K562 (cell line): Measurements from ENCODE around the gene GABPB1. TPM values are rescaled to one million over a fixed set of nuclear protein-coding genes. Genes with fewer than 3 reads are reported as not detected.

ENCODE experiments used
- ATAC-seq: fragments of 200-7000 bp; cut with Tn5 transposase; 3 replicates; pipeline ENCODE4 v1.9.1; 2020; ENCODE audit warnings: moderate library complexity
- BruUV-seq: library from RNA; stranded (reverse); fragments of 400-500 nt; replicated peaks from 2 replicates; lab custom pipeline; 2021; lab: Mats Ljungman, UMichigan
- CTCF ChIA-PET: fragments of 300-600 bp; formaldehyde crosslinking; extraction: SDS; loops from one replicate; lab custom pipeline; 2021; ENCODE audit warnings: low intra/inter-chr PET ratio; lab: Yijun Ruan, JAX
- POLR2A ChIA-PET: fragments of 300-600, 350-650 bp; sonication (Branson Sonifier 250); formaldehyde crosslinking; extraction: SDS; loops from one replicate; lab custom pipeline; 2021; ENCODE audit warnings: antibody characterized with exemption, inconsistent platforms; lab: Yijun Ruan, JAX
- DNase-seq, 4 experiments: peaks; one replicate each; pipeline versions ENCODE4 v3.0.0 to v3.0.0-alpha.2; 2011 to 2018; ENCODE audit warnings: low spot score in 3 of 4, mixed read lengths in 3 of 4; ENCODE audit errors: extremely low read depth in 1 of 4
- FAIRE-seq: peaks from 2 replicates; lab custom pipeline; 2011; peaks lifted over from hg19 to GRCh38; lab: Jason Lieb, UNC
- H2AFZ ChIP-seq: 2 replicates; pipeline ENCODE4 v1.6.0; 2011; ENCODE audit warnings: low read depth, low read length, control low read depth, inconsistent platforms
- H3K27ac ChIP-seq: fragments of 200-600 bp; 3 replicates; pipeline ENCODE4 v1.8.0; 2011; ENCODE audit warnings: low read depth, mild to moderate bottlenecking, control low read depth, inconsistent platforms, low read length, moderate library complexity, mixed read lengths; ENCODE audit errors: extremely low read depth
- H3K27me3 ChIP-seq, 2 experiments: fragments of 300-600 bp in 1 of 2; 2 replicates in 1 of 2; 3 replicates in 1 of 2; pipeline versions ENCODE4 v1.6.0 to v1.8.0; 2011; ENCODE audit warnings: inconsistent platforms in 2 of 2, low read length in 2 of 2, mild to moderate bottlenecking in 1 of 2, mixed read lengths in 1 of 2, moderate library complexity in 1 of 2; ENCODE audit not compliant: control insufficient read depth in 2 of 2, insufficient read depth in 2 of 2
- H3K36me3 ChIP-seq: fragments of 300-600 bp; 3 replicates; pipeline ENCODE4 v1.8.0; 2011; ENCODE audit warnings: mild to moderate bottlenecking, low read length, inconsistent platforms; ENCODE audit not compliant: control insufficient read depth, insufficient read depth
- H3K4me1 ChIP-seq, 2 experiments: fragments of 200-600 bp in 1 of 2; replicated peaks in 1 of 2; 2 replicates in 1 of 2; 3 replicates in 1 of 2; pipeline versions ENCODE4 v1.5.1 to v1.8.0; 2011; ENCODE audit warnings: inconsistent platforms in 2 of 2, low read length in 2 of 2, mild to moderate bottlenecking in 1 of 2, mixed read lengths in 1 of 2, moderate library complexity in 1 of 2; ENCODE audit not compliant: control insufficient read depth in 2 of 2, insufficient read depth in 2 of 2
- H3K4me2 ChIP-seq: 2 replicates; pipeline ENCODE4 v1.6.1; 2011; ENCODE audit warnings: low read length, control low read depth, inconsistent platforms, mixed read lengths; ENCODE audit not compliant: insufficient read depth
- H3K4me3 ChIP-seq: fragments of 200-600 bp; sonication (generic), shearing (Covaris generic); 2 replicates; pipeline ENCODE4 v1.5.1; 2016; ENCODE audit warnings: control low read depth, inconsistent platforms
- H3K79me2 ChIP-seq: fragments of 200-600 bp; 3 replicates; pipeline ENCODE4 v1.8.0; 2011; ENCODE audit warnings: low read length, inconsistent platforms; ENCODE audit not compliant: control insufficient read depth, insufficient read depth
- H3K9ac ChIP-seq, 2 experiments: 2 replicates each; pipeline versions ENCODE4 v1.6.0 to v1.6.1; 2011; ENCODE audit warnings: low read depth in 2 of 2, low read length in 2 of 2, control low read depth in 1 of 2, inconsistent platforms in 1 of 2, mild to moderate bottlenecking in 1 of 2, mixed read lengths in 1 of 2; ENCODE audit not compliant: insufficient read depth in 1 of 2
- H3K9me1 ChIP-seq: one replicate; pipeline ENCODE4 v1.6.0; 2011; ENCODE audit warnings: inconsistent platforms, mild to moderate bottlenecking, low read length, moderate library complexity; ENCODE audit not compliant: control insufficient read depth, insufficient read depth
- H3K9me3 ChIP-seq: replicated peaks from 2 replicates; pipeline ENCODE4 v1.5.1; 2011; ENCODE audit warnings: low read depth, low read length, inconsistent platforms; ENCODE audit not compliant: control insufficient read depth, insufficient read depth
- H4K20me1 ChIP-seq: replicated peaks from 2 replicates; pipeline ENCODE4 v1.6.1; 2011; ENCODE audit warnings: low read length, inconsistent platforms, mixed read lengths; ENCODE audit not compliant: control insufficient read depth, insufficient read depth
- MEIS2 ChIP-seq: fragments of 450-650 bp; IDR thresholded peaks from 2 replicates; pipeline ENCODE4 v1.6.1; 2014; ENCODE audit warnings: mild to moderate bottlenecking; ENCODE audit not compliant: partially characterized antibody
- MYC ChIP-seq, 2 experiments: fragments of 250-450 bp in 1 of 2; sonication (Bioruptor Pico) in 1 of 2; IDR thresholded peaks; 2 replicates each; pipeline versions ENCODE4 v1.5.1 to v1.6.1; 2012 to 2021; ENCODE audit warnings: low read depth in 2 of 2, borderline replicate concordance in 1 of 2, improper control_type of control experiment in 1 of 2, low read length in 1 of 2, mild to moderate bottlenecking in 1 of 2, moderate library complexity in 1 of 2
- PRPF4 ChIP-seq: fragments of 200-400 bp; formaldehyde crosslinking; IDR thresholded peaks from one replicate; pipeline ENCODE4 v1.6.1; 2017; ENCODE audit warnings: low read length, low read depth, mild to moderate bottlenecking; ENCODE audit not compliant: insufficient read depth, poor library complexity, severe bottlenecking
- RAD21 ChIP-seq, 2 experiments: fragments of 250-450 bp in 1 of 2; fragments of 450-650 bp in 1 of 2; sonication (Bioruptor Pico) in 1 of 2; formaldehyde crosslinking in 1 of 2; IDR thresholded peaks in 1 of 2; conservative IDR thresholded peaks in 1 of 2; 2 replicates each; pipeline versions ENCODE4 v1.4.0 to v1.8.0; 2020 to 2022; ENCODE audit warnings: mild to moderate bottlenecking in 2 of 2, moderate library complexity in 1 of 2
- ZNF79 ChIP-seq: fragments of 250-450 bp; sonication (Bioruptor Pico); IDR thresholded peaks from 2 replicates; pipeline ENCODE4 v1.4.0; 2020; ENCODE audit warnings: low read depth, mild to moderate bottlenecking, moderate library complexity
- WGBS: fragments of 100-300 bp; shearing (Covaris generic); methylation state at CpG from one replicate; pipeline ENCODE4 v1.1.6; 2016; ENCODE audit warnings: low coverage, mixed read lengths; ENCODE audit not compliant: insufficient coverage; ENCODE audit errors: missing lambda C conversion rate; 5-methylcytosine and 5-hydroxymethylcytosine counted together
- in situ Hi-C: fragments of 300-500 bp; cut with MboI; formaldehyde crosslinking; loops from 4 replicates; pipeline ENCODE4 v1.15.0; 2018; ENCODE audit warnings: inconsistent platforms, mixed read lengths
- intact Hi-C: fragments of 100-400 bp; cut with micrococcal nuclease; formaldehyde crosslinking; loops from 2 replicates; pipeline ENCODE4 v1.14.2; 2022
- polyA plus RNA-seq, 8 experiments: library from polyadenylated mRNA; depleted of rRNA in 4 of 8; stranded (reverse) in 5 of 8; unstranded in 3 of 8; fragments of >200 nt; fragmentation: Nextera tagmentation in 2 of 8; fragmentation: Illumina TruSeq in 1 of 8; extraction: Ambion mirVana in 2 of 8; extraction: Trizol in 1 of 8; gene quantifications; 2 replicates each; pipeline versions ENCODE4 v1.2.1 to v1.2.3, GENCODE V29; 2011 to 2014; ENCODE audit warnings: inconsistent platforms in 1 of 8, missing spikeins in 1 of 8
- total RNA-seq, 7 experiments: library from RNA; depleted of rRNA in 6 of 7; stranded (reverse); fragments of >200 nt in 6 of 7; fragmentation: Illumina TruSeq in 2 of 7; extraction: Trizol in 2 of 7; gene quantifications; 2 replicates each; pipeline versions ENCODE4 v1.2.1 to v1.2.3, GENCODE V29; 2011 to 2021; ENCODE audit warnings: low replicate concordance in 1 of 7
- TF ChIP-seq, protein P1 (sequence below), 3 experiments: IDR thresholded peaks in 2 of 3; conservative IDR thresholded peaks in 1 of 3; 2 replicates each; pipeline ENCODE4 v1.5.1; 2011 to 2012; ENCODE audit warnings: low read length in 3 of 3, mild to moderate bottlenecking in 3 of 3, control low read depth in 2 of 3, improper control_type of control experiment in 1 of 3, inconsistent platforms in 1 of 3, low read depth in 1 of 3, mixed read lengths in 1 of 3, moderate library complexity in 1 of 3; ENCODE audit not compliant: insufficient read depth in 2 of 3
- TF ChIP-seq, protein P2 (sequence below), 2 experiments: IDR thresholded peaks in 1 of 2; conservative IDR thresholded peaks in 1 of 2; 2 replicates each; pipeline ENCODE4 v1.6.1; 2016; ENCODE audit warnings: low read depth in 2 of 2, mild to moderate bottlenecking in 1 of 2, missing compliant biosample characterization in 1 of 2, missing genetic modification characterization in 1 of 2, moderate library complexity in 1 of 2
- TF ChIP-seq, protein P3 (sequence below): fragments of 200-800 bp; sonication (Bioruptor generic); IDR thresholded peaks from 2 replicates; pipeline ENCODE4 v1.6.1; 2017; ENCODE audit warnings: missing genetic modification characterization, missing compliant biosample characterization
- TF ChIP-seq, protein P4 (sequence below): fragments of 450-650 bp; formaldehyde crosslinking; IDR thresholded peaks from 2 replicates; pipeline ENCODE4 v1.4.0; 2020; ENCODE audit warnings: mild to moderate bottlenecking, moderate library complexity

The GABPB1 gene
- total and polyA plus RNA-seq, 9 of the 15 experiments (the other 6 are each of a cell fraction or from before 2014, with no cell fraction given) = 11.8 to 42.3 (median 33.2) TPM

DNA sequence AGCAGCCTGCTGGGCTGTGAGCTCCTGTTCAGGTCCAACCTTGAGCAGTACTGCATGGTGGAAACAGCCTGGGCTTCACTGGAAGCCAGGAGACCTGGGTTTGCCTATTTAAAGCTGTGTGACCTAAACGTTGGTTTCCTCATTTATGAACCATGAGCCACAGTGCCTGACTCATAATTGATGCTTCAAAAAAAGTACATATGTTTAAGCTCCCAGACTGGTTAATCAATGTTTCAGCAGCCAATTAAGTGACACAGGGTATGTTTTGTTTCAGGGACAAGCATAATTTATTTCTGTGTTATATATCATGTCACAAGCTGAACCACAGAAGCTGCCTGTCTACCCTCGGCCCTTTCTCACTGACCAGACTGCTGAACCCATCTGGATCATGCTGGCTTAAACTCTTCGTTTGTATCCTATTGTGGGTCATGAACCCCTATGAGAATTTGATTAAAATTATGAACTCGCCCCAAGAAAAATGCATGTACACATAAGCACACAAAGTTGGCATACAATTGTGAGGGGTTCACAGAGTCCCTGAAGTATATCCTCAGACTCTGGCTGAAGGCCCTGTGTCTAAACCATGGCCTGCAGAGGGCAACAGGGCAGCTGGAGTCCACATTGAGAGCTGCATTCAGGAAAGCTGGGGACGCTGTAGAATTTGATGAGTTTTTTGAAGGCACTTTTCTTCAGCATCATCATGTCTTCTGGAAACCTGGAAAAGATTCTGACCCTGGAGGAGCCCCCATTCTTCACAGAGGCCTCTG, 113.1 kb downstream of the GABPB1 start:
- H3K4me2 ChIP-seq = no peak overlapping the region
- H3K79me2 ChIP-seq = no peaks in the 10 kb centered on the region
- DNase-seq (peak in 1 of 4 experiments; percentile 31), FAIRE-seq (no peak)
- H3K36me3 ChIP-seq = no peaks in the 10 kb centered on the region
- POLR2A ChIA-PET = interaction anchor here (0.5 to 2.2 kb wide), 7 partner anchors 10 to 1345 kb away, joined by 3 to 6 read pairs (median 3); partner anchors contain the start of gene SLC27A2
- in situ Hi-C loops = no loop called here
- CTCF ChIA-PET = interaction anchor here (1.6 kb wide), 1 partner anchor 75 kb away, joined by 3 read pairs; no protein-coding TSS in a partner anchor
- peaks cover 7 to 10% of the 10 kb centered on the region in 2 experiments; a peak in 3 of 5 replicates for H3K4me1 ChIP-seq
- no peaks in the 10 kb centered on the region for H3K9me3 ChIP-seq
- H4K20me1 ChIP-seq = no peaks in the 10 kb centered on the region
- no peak overlapping the region for H3K4me3 ChIP-seq
- H3K9ac ChIP-seq = no peak overlapping the region
- 43% methylated on average over 5 of the region's 5 CpGs for WGBS
- H3K27me3 ChIP-seq = no peaks in the 10 kb centered on the region
- TF ChIP-seq, protein P1, sequence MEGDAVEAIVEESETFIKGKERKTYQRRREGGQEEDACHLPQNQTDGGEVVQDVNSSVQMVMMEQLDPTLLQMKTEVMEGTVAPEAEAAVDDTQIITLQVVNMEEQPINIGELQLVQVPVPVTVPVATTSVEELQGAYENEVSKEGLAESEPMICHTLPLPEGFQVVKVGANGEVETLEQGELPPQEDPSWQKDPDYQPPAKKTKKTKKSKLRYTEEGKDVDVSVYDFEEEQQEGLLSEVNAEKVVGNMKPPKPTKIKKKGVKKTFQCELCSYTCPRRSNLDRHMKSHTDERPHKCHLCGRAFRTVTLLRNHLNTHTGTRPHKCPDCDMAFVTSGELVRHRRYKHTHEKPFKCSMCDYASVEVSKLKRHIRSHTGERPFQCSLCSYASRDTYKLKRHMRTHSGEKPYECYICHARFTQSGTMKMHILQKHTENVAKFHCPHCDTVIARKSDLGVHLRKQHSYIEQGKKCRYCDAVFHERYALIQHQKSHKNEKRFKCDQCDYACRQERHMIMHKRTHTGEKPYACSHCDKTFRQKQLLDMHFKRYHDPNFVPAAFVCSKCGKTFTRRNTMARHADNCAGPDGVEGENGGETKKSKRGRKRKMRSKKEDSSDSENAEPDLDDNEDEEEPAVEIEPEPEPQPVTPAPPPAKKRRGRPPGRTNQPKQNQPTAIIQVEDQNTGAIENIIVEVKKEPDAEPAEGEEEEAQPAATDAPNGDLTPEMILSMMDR (IDR thresholded peaks at IDR 0.05 in 2 of 3, conservative IDR thresholded peaks at IDR 0.05 in 1 of 3; ENCODE audit: insufficient read depth in 2 of 3, low read depth in 1 of 3, low read length in 3 of 3) = peak in 2 of 3 experiments; percentile 41 to 52; a peak in 3 of 6 replicates
- TF ChIP-seq, protein P2, sequence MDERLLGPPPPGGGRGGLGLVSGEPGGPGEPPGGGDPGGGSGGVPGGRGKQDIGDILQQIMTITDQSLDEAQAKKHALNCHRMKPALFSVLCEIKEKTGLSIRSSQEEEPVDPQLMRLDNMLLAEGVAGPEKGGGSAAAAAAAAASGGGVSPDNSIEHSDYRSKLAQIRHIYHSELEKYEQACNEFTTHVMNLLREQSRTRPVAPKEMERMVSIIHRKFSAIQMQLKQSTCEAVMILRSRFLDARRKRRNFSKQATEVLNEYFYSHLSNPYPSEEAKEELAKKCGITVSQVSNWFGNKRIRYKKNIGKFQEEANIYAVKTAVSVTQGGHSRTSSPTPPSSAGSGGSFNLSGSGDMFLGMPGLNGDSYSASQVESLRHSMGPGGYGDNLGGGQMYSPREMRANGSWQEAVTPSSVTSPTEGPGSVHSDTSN (CRISPR knock-in tag; IDR thresholded peaks at IDR 0.05; ENCODE audit: low read depth) = no peak
- TF ChIP-seq, protein P2 (tag; conservative IDR thresholded peaks at IDR 0.05; ENCODE audit: low read depth) = 0 out of 2 replicates have a peak, but pooled peaks have one; percentile 36
- TF ChIP-seq RAD21 (CRISPR knock-in tag; conservative IDR thresholded peaks at IDR 0.05 in 1 of 2, IDR thresholded peaks at IDR 0.05 in 1 of 2) (peak; percentile 42 to 49), PRPF4 (no peak), ZNF79 (no peak), MYC (IDR thresholded peaks at IDR 0.05; ENCODE audit: low read depth, low read length) (no peak), MYC (CRISPR knock-in tag; IDR thresholded peaks at IDR 0.05; ENCODE audit: borderline replicate concordance, low read depth) (peak; percentile 29; the same call in 1 of the 2 replicates), MEIS2 (peak; percentile 50)
- TF ChIP-seq, protein P3, sequence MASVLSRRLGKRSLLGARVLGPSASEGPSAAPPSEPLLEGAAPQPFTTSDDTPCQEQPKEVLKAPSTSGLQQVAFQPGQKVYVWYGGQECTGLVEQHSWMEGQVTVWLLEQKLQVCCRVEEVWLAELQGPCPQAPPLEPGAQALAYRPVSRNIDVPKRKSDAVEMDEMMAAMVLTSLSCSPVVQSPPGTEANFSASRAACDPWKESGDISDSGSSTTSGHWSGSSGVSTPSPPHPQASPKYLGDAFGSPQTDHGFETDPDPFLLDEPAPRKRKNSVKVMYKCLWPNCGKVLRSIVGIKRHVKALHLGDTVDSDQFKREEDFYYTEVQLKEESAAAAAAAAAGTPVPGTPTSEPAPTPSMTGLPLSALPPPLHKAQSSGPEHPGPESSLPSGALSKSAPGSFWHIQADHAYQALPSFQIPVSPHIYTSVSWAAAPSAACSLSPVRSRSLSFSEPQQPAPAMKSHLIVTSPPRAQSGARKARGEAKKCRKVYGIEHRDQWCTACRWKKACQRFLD (CRISPR knock-in tag) = 0 out of 2 replicates have a peak, but pooled peaks have one; percentile 10
- TF ChIP-seq, protein P4, sequence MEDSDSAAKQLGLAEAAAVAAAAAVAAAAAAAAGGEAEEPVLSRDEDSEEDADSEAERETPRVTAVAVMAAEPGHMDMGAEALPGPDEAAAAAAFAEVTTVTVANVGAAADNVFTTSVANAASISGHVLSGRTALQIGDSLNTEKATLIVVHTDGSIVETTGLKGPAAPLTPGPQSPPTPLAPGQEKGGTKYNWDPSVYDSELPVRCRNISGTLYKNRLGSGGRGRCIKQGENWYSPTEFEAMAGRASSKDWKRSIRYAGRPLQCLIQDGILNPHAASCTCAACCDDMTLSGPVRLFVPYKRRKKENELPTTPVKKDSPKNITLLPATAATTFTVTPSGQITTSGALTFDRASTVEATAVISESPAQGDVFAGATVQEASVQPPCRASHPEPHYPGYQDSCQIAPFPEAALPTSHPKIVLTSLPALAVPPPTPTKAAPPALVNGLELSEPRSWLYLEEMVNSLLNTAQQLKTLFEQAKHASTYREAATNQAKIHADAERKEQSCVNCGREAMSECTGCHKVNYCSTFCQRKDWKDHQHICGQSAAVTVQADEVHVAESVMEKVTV (CRISPR knock-in tag) = 0 out of 2 replicates have a peak, but pooled peaks have one; percentile 7
- TF ChIP-seq, all 486 proteins: peak for 7
- intact Hi-C loops = no loop called here
- no TSS peak for BruUV-seq
- Histone ChIP-seq H3K27ac (no peak overlapping the region), H3K9me1 (no peaks in the 10 kb centered on the region), H2AFZ (peak overlapping the region; percentile 60)
- ATAC-seq = peak; percentile 79
